Body of pancreas (tissue), 4 donors: ENCODE results near the gene CCNB2. TPM values are rescaled to one million over a fixed set of nuclear protein-coding genes. Genes with fewer than 3 reads are reported as not detected.
"Not testable (repeated sequence)": the region's sequence is repeated elsewhere in the genome, so short reads cannot be mapped to it uniquely, and the experiment has no call there.

Experiments used
- ATAC-seq: fragments of 150-250 bp; one replicate; pipeline ENCODE4 v1.9.1; 2016
- DNase-seq, 4 donors: peaks; one replicate each; pipeline ENCODE4 v3.0.0-alpha.2; 2019
- H3K27ac ChIP-seq, 4 donors: fragments of 200-600 bp; sonication (generic); 1 replicate in 3 of 4; 2 replicates in 1 of 4; pipeline versions ENCODE4 v1.5.1 to v1.6.1; 2016 to 2019; ENCODE audit warnings: mild to moderate bottlenecking in 1 of 4, mixed read lengths in 1 of 4, moderate library complexity in 1 of 4
- H3K27me3 ChIP-seq, 2 donors: fragments of 200-600 bp; sonication (generic); one replicate each; pipeline ENCODE4 v1.6.0; 2016; ENCODE audit warnings: mild to moderate bottlenecking in 1 of 2
- H3K36me3 ChIP-seq, 2 donors: fragments of 200-600 bp; sonication (generic); replicated peaks in 1 of 2; 2 replicates each; pipeline ENCODE4 v1.5.1; 2016; ENCODE audit warnings: low read depth in 2 of 2; ENCODE audit not compliant: insufficient read depth in 1 of 2
- H3K4me1 ChIP-seq: fragments of 200-600 bp; sonication (generic); one replicate; pipeline ENCODE4 v1.6.0; 2016
- H3K4me3 ChIP-seq, 2 donors: fragments of 200-600 bp; sonication (generic); 1 replicate in 1 of 2; 2 replicates in 1 of 2; pipeline ENCODE4 v1.5.1; 2016 to 2019
- H3K9me3 ChIP-seq, 3 donors: fragments of 200-600 bp; sonication (generic); 1 replicate in 2 of 3; 2 replicates in 1 of 3; pipeline ENCODE4 v1.5.1; 2016
- POLR2A ChIP-seq, 3 donors: fragments of 450-650 bp; IDR thresholded peaks; one replicate each; pipeline ENCODE4 v1.6.1; 2016; ENCODE audit warnings: antibody characterized with exemption in 3 of 3, mild to moderate bottlenecking in 2 of 3
- WGBS, 2 donors: methylation state at CpG; one replicate each; pipeline ENCODE4 v1.1.5; 2017; 5-methylcytosine and 5-hydroxymethylcytosine counted together
- intact Hi-C: fragments of 100-400 bp; cut with DNase I; formaldehyde crosslinking; loops from one replicate; pipeline ENCODE4 v1.15.1; 2023
- total RNA-seq, 2 donors: library from RNA; depleted of rRNA; stranded (reverse); fragments of >200 nt; gene quantifications; one replicate each; pipeline ENCODE4 v1.1.0, GENCODE V29; 2016
- TF ChIP-seq, protein P1 (sequence below), 7 experiments: fragments of 450-650 bp in 4 of 7; fragments of 200-600 bp in 3 of 7; sonication (generic) in 3 of 7; IDR thresholded peaks; one replicate each; pipeline ENCODE4 v1.5.1; 2016 to 2019; ENCODE audit warnings: antibody characterized with exemption in 7 of 7

Gene CCNB2
- total RNA-seq, 2 donors from 2014 or later = 0.26 TPM; not detected in 1

DNA sequence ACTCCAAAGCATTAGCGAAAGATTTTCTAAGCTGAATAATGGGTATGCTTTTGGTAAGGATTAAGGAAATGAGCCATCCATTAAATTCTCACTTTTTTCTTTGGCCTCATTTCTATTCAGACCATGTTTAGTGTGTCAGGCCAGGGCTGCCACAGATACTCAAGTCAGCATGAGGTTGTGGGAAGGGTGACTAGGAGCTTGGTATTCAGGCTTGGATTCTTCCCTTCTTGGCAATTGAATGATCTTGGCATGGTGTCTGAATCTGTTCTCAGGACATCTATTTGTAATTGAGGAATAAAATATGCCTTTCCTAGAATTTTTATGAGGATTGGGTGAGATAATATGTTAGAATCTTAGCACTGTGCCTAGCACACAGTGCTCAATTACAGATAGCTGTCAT, 11.2 kb downstream of the CCNB2 start:
- Histone ChIP-seq H3K9me3 (no peaks in the 10 kb centered on the region), H3K27ac (no peak overlapping the region), H3K27me3 (no peaks in the 10 kb centered on the region), H3K36me3 (no peaks in the 10 kb centered on the region), H3K4me3 (no peak overlapping the region), H3K4me1 (no peaks in the 10 kb centered on the region)
- intact Hi-C loops = no loop called here
- WGBS, 2 donors = 96 to 100% methylated on average over 1 of the region's 1 CpG
- no peak for DNase-seq
- TF ChIP-seq POLR2A (IDR thresholded peaks at IDR 0.05) = no peak
- TF ChIP-seq, protein P1, sequence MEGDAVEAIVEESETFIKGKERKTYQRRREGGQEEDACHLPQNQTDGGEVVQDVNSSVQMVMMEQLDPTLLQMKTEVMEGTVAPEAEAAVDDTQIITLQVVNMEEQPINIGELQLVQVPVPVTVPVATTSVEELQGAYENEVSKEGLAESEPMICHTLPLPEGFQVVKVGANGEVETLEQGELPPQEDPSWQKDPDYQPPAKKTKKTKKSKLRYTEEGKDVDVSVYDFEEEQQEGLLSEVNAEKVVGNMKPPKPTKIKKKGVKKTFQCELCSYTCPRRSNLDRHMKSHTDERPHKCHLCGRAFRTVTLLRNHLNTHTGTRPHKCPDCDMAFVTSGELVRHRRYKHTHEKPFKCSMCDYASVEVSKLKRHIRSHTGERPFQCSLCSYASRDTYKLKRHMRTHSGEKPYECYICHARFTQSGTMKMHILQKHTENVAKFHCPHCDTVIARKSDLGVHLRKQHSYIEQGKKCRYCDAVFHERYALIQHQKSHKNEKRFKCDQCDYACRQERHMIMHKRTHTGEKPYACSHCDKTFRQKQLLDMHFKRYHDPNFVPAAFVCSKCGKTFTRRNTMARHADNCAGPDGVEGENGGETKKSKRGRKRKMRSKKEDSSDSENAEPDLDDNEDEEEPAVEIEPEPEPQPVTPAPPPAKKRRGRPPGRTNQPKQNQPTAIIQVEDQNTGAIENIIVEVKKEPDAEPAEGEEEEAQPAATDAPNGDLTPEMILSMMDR (IDR thresholded peaks at IDR 0.05) = no peak
- ATAC-seq = no peak

GRCh38 chr15:59116771-59117170, 11.8 kb downstream of the CCNB2 start:
- no peaks in the 10 kb centered on the region for H3K36me3 ChIP-seq
- DNase-seq (no peak), ATAC-seq (no peak)
- intact Hi-C loops = no loop called here
- WGBS, 2 donors = 94 to 95% methylated on average over 6 of the region's 6 CpGs
- no peak overlapping the region for H3K4me3 ChIP-seq
- no peaks in the 10 kb centered on the region for H3K4me1 ChIP-seq
- H3K9me3 ChIP-seq = no peaks in the 10 kb centered on the region
- H3K27ac ChIP-seq = no peak overlapping the region
- no peaks in the 10 kb centered on the region for H3K27me3 ChIP-seq
- no peak for TF ChIP-seq POLR2A (IDR thresholded peaks at IDR 0.05)
- TF ChIP-seq, protein P1 (IDR thresholded peaks at IDR 0.05) = no peak

DNA sequence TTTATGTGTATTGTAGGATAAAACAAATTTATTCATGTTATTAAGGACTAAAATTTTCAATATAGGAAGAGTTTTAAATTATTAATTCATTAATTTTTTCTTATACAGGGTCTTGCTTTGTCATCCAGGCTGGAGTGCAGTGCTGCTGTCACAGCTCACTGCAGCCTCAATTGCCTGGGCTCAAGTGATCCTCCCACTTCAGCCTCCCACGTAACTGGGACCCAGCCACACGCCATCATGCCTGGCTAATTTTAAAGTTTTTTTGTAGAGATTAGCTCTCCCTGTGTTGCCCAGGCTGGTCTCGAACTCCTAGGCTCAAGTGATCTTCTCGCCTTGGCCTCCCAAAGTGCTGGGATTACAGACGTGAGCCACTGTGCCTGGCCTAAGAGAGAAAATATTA, 14.7 kb downstream of the CCNB2 start:
- 91 to 96% methylated on average over 5 of the region's 5 CpGs for WGBS, 2 donors
- H3K27me3 ChIP-seq = no peaks in the 10 kb centered on the region
- TF ChIP-seq, protein P1 (IDR thresholded peaks at IDR 0.05) = no peak
- no peak for TF ChIP-seq POLR2A (IDR thresholded peaks at IDR 0.05)
- no peak overlapping the region for H3K4me3 ChIP-seq
- no peak for DNase-seq
- intact Hi-C loops = no loop called here
- ATAC-seq = no peak
- no peak overlapping the region for H3K27ac ChIP-seq
- H3K36me3 ChIP-seq = no peaks in the 10 kb centered on the region
- H3K4me1 ChIP-seq = no peaks in the 10 kb centered on the region
- H3K9me3 ChIP-seq = no peaks in the 10 kb centered on the region

DNA sequence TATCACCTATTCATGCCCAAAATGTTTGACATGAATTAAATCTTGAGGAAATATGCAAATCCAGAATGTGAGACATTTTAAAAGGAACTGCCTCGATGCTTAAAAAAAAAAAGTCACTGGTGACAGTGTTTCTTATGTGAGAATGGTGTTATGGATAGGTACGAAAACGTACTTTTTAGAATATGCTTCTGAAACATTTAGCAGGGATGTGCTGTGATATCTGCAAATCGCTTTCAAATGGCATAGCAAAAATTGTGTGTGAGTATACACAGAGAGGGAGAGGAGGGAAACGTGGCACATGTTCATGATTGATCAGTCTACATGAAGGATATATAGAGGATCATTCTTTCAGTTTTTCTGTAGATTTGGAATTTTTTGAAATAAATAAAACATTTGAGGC, 16.0 kb downstream of the CCNB2 start:
- no peak overlapping the region for H3K4me3 ChIP-seq
- DNase-seq (no peak), ATAC-seq (no peak)
- H3K27ac ChIP-seq = no peak overlapping the region
- no peaks in the 10 kb centered on the region for H3K36me3 ChIP-seq
- intact Hi-C loops = no loop called here
- no peaks in the 10 kb centered on the region for H3K9me3 ChIP-seq
- no peaks in the 10 kb centered on the region for H3K4me1 ChIP-seq
- TF ChIP-seq, protein P1 (IDR thresholded peaks at IDR 0.05) = no peak
- TF ChIP-seq POLR2A (IDR thresholded peaks at IDR 0.05) = no peak
- WGBS, 2 donors = 80 to 92% methylated on average over 5 of the region's 5 CpGs
- H3K27me3 ChIP-seq = no peaks in the 10 kb centered on the region

DNA sequence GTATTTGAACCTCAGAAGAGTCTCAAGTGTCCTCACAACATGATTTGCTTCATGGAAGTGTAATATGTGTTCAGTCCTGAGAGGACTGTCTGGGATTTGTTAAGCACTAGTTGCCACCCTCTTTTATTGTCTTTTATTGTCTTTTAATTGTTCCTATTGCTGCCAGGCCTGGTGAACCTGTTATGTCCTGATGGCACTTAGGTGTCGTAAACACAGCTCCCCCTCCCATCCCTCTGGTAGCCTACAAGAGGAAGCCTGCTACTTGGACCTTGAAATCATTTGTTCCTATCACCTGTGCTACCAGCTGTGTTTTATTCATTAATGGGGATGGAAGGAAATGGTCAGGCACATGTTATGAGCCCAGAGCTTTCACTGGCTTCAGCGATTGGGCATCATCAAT, 19.3 kb downstream of the CCNB2 start:
- H3K4me3 ChIP-seq = no peak overlapping the region
- intact Hi-C loops = no loop called here
- ATAC-seq (no peak), DNase-seq (no peak)
- no peaks in the 10 kb centered on the region for H3K36me3 ChIP-seq
- TF ChIP-seq POLR2A (IDR thresholded peaks at IDR 0.05) = no peak
- TF ChIP-seq, protein P1 (IDR thresholded peaks at IDR 0.05) = no peak
- no peaks in the 10 kb centered on the region for H3K9me3 ChIP-seq
- no peaks in the 10 kb centered on the region for H3K27me3 ChIP-seq
- 91 to 100% methylated on average over 2 of the region's 2 CpGs for WGBS, 2 donors
- no peak overlapping the region for H3K27ac ChIP-seq
- no peaks in the 10 kb centered on the region for H3K4me1 ChIP-seq

GRCh38 chr15:59125683-59126082, 20.7 kb downstream of the CCNB2 start:
- intact Hi-C loops, DNase-seq, H3K36me3 ChIP-seq, H3K4me1 ChIP-seq, ATAC-seq, H3K4me3 ChIP-seq, H3K27ac ChIP-seq, H3K9me3 ChIP-seq, H3K27me3 ChIP-seq: not testable (repeated sequence)
- 100% methylated on average over 4 of the region's 4 CpGs for WGBS, 2 donors

DNA sequence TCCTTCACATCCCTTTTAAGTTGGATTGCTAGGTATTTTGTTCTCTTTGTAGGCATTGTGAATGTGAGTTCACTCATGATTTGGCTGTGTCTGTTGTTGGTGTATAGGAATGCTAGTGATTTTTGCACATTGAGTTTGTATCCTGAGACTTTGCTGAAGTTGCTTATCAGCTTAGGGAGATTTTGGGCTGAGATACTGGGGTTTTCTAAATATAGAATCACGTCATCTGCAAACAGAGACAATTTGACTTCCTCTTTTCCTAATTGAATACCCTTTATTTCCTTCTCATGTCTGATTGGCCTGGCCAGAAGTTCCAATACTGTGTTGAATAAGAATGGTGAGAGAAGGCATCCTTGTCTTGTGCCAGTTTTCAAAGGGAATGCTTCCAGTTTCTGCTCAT, 22.3 kb downstream of the CCNB2 start:
- H3K27ac ChIP-seq, H3K9me3 ChIP-seq, intact Hi-C loops, H3K27me3 ChIP-seq, H3K36me3 ChIP-seq, DNase-seq, H3K4me1 ChIP-seq, ATAC-seq, H3K4me3 ChIP-seq: not testable (repeated sequence)
- 86 to 100% methylated on average over 1 of the region's 1 CpG for WGBS, 2 donors
